Kidney epithelial cell (primary cell): ENCODE measurements around the gene FOXJ3. TPM values are rescaled to one million over a fixed set of nuclear protein-coding genes. Genes with fewer than 3 reads are reported as not detected.

ENCODE experiments used
- DNase-seq: peaks from one replicate; pipeline ENCODE4 v3.0.0-alpha.2; 2010; ENCODE audit warnings: low read depth
- H3K27me3 ChIP-seq: 2 replicates; pipeline ENCODE4 v1.6.0; 2011; ENCODE audit warnings: low read length; ENCODE audit not compliant: control insufficient read depth, insufficient read depth
- H3K36me3 ChIP-seq: 2 replicates; pipeline ENCODE4 v1.5.1; 2011; ENCODE audit warnings: low read length; ENCODE audit not compliant: control insufficient read depth, insufficient read depth
- H3K4me3 ChIP-seq: 2 replicates; pipeline ENCODE4 v1.5.1; 2011; ENCODE audit warnings: low read depth, mild to moderate bottlenecking, control low read depth, low read length
- total RNA-seq: library from RNA; depleted of rRNA; stranded (reverse); fragments of >200 nt; gene quantifications from 2 replicates; pipeline ENCODE4 v1.2.3, GENCODE V29; 2015
- TF ChIP-seq, protein P1 (sequence below): IDR thresholded peaks from 2 replicates; pipeline ENCODE4 v1.5.1; 2011; ENCODE audit warnings: mild to moderate bottlenecking, moderate library complexity, low read length, control low read depth, inconsistent platforms; ENCODE audit not compliant: insufficient read depth, poor library complexity, severe bottlenecking

The FOXJ3 gene
- total RNA-seq, 1 donor from 2014 or later, result 28.6 TPM

- H3K36me3 ChIP-seq, result no peaks in the 10 kb centered on the region
- H3K4me3 ChIP-seq, result no peak overlapping the region
- no peak for DNase-seq
- H3K27me3 ChIP-seq, result peaks cover 7% of the 10 kb centered on the region
- TF ChIP-seq, protein P1, sequence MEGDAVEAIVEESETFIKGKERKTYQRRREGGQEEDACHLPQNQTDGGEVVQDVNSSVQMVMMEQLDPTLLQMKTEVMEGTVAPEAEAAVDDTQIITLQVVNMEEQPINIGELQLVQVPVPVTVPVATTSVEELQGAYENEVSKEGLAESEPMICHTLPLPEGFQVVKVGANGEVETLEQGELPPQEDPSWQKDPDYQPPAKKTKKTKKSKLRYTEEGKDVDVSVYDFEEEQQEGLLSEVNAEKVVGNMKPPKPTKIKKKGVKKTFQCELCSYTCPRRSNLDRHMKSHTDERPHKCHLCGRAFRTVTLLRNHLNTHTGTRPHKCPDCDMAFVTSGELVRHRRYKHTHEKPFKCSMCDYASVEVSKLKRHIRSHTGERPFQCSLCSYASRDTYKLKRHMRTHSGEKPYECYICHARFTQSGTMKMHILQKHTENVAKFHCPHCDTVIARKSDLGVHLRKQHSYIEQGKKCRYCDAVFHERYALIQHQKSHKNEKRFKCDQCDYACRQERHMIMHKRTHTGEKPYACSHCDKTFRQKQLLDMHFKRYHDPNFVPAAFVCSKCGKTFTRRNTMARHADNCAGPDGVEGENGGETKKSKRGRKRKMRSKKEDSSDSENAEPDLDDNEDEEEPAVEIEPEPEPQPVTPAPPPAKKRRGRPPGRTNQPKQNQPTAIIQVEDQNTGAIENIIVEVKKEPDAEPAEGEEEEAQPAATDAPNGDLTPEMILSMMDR, result no peak
Observed at GRCh38 chr1:42133390-42133789, 201.6 kb downstream of the FOXJ3 start.

- H3K36me3 ChIP-seq, result no peaks in the 10 kb centered on the region
- TF ChIP-seq, protein P1, result no peak
- H3K4me3 ChIP-seq, result no peak overlapping the region
- peaks cover 5% of the 10 kb centered on the region for H3K27me3 ChIP-seq
- DNase-seq, result no peak
Observed at GRCh38 chr1:42130061-42130660, 204.9 kb downstream of the FOXJ3 start.

DNA sequence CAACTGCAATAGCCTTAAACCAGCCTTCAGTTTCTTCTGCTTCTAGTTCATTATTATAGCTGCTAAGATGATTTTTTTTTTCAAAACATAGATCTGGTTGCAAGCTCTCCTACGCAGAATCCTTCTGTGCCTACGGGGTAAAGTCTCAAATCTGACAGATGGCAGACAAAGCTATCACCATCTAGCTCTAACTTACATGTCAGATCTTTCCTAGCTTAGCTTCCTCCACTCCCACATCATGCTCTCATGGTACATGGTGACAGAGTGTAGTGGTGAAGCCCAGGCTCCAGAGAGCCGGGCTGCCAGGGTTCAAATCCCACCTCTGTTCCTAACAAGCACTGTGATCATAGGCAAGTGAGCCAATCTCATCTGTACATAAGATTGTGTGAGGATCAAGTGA lies 206.1 kb downstream of the FOXJ3 start:
- Histone ChIP-seq H3K36me3 (no peaks in the 10 kb centered on the region), H3K27me3 (peaks cover 5% of the 10 kb centered on the region), H3K4me3 (no peak overlapping the region)
- TF ChIP-seq, protein P1, result no peak
- DNase-seq, result no peak

GRCh38 chr1:42128499-42128898 lies 206.5 kb downstream of the FOXJ3 start:
- Histone ChIP-seq H3K4me3 (no peak overlapping the region), H3K36me3 (no peaks in the 10 kb centered on the region), H3K27me3 (peaks cover 5% of the 10 kb centered on the region)
- TF ChIP-seq, protein P1, result no peak
- no peak for DNase-seq

GRCh38 chr1:42127767-42128166 lies 207.3 kb downstream of the FOXJ3 start:
- Histone ChIP-seq H3K4me3 (no peak overlapping the region), H3K27me3 (peaks cover 5% of the 10 kb centered on the region), H3K36me3 (no peaks in the 10 kb centered on the region)
- no peak for DNase-seq
- TF ChIP-seq, protein P1, result no peak

Other genes with a start within 250 kb of the FOXJ3 start
- not detected in 2 replicates for gene GUCA2B, start 181.8 kb downstream of the FOXJ3 start, total RNA-seq
- not detected in 2 replicates for gene GUCA2A, start 170.5 kb downstream of the FOXJ3 start, total RNA-seq
- gene RIMKLA, start 45.6 kb upstream of the FOXJ3 start, total RNA-seq, result 0.14 and 0.29 TPM in 2 replicates
- gene ZMYND12, start 120.8 kb upstream of the FOXJ3 start, total RNA-seq, result 0.46 and 0.48 TPM in 2 replicates
- gene PPCS, start 121.3 kb upstream of the FOXJ3 start, total RNA-seq, result 45.1 and 52.3 TPM in 2 replicates
- 1.8 and 3.1 TPM in 2 replicates for gene CCDC30, start 128.1 kb upstream of the FOXJ3 start, total RNA-seq